GM23338 (cell line): ENCODE data around the gene TBX2. TPM values are rescaled to one million over a fixed set of nuclear protein-coding genes. Genes with fewer than 3 reads are reported as not detected.
A peak's percentile ranks its signal among the peaks of the same experiment; 100 is the strongest.

Experiments used
- ATAC-seq: fragments of 200-7000 bp; cut with Tn5 transposase; 3 replicates; pipeline ENCODE4 v1.9.1; 2020
- DNase-seq: peaks from one replicate; pipeline ENCODE4 v3.0.0-alpha.2; 2015; ENCODE audit warnings: low spot score
- H2AFZ ChIP-seq: fragments of 200-600 bp; sonication (generic); 2 replicates; pipeline ENCODE4 v1.8.0; 2016; ENCODE audit warnings: antibody characterized with exemption, mild to moderate bottlenecking, moderate library complexity
- H3F3A ChIP-seq: fragments of 200-600 bp; sonication (generic); replicated peaks from 2 replicates; pipeline ENCODE4 v1.8.0; 2017; ENCODE audit warnings: antibody characterized with exemption, mixed run types, low read depth
- H3K27ac ChIP-seq: fragments of 200-600 bp; sonication (generic); 2 replicates; pipeline ENCODE4 v1.6.1; 2016; ENCODE audit warnings: low read depth
- H3K27me3 ChIP-seq: fragments of 200-600 bp; sonication (generic); 2 replicates; pipeline ENCODE4 v1.8.0; 2016; ENCODE audit warnings: mild to moderate bottlenecking, mixed run types, moderate library complexity; ENCODE audit not compliant: insufficient read depth
- H3K36me3 ChIP-seq: fragments of 200-600 bp; sonication (generic); 2 replicates; pipeline ENCODE4 v1.8.0; 2016; ENCODE audit warnings: mild to moderate bottlenecking; ENCODE audit not compliant: insufficient read depth
- H3K4me1 ChIP-seq: fragments of 200-600 bp; sonication (generic); 2 replicates; pipeline ENCODE4 v1.8.0; 2016; ENCODE audit warnings: mild to moderate bottlenecking, moderate library complexity; ENCODE audit not compliant: insufficient read depth
- H3K4me2 ChIP-seq: fragments of 200-600 bp; sonication (generic); 2 replicates; pipeline ENCODE4 v1.7.1; 2017; ENCODE audit warnings: mixed run types
- H3K4me3 ChIP-seq: fragments of 200-600 bp; sonication (generic); 2 replicates; pipeline ENCODE4 v1.6.1; 2016; ENCODE audit warnings: mixed run types
- H3K79me2 ChIP-seq: fragments of 200-600 bp; sonication (generic); replicated peaks from 2 replicates; pipeline ENCODE4 v1.8.0; 2017; ENCODE audit warnings: mild to moderate bottlenecking; ENCODE audit not compliant: insufficient read depth
- H3K9me2 ChIP-seq: fragments of 200-600 bp; sonication (generic); 2 replicates; pipeline ENCODE4 v1.8.0; 2017; ENCODE audit not compliant: insufficient read depth
- H4K20me1 ChIP-seq: fragments of 200-600 bp; sonication (generic); replicated peaks from 2 replicates; pipeline ENCODE4 v1.8.0; 2017; ENCODE audit warnings: mild to moderate bottlenecking; ENCODE audit not compliant: insufficient read depth
- H3K27ac Mint-ChIP-seq: 2 replicates; pipeline ENCODE4 v1.8.0; 2020; ENCODE audit warnings: inconsistent platforms, mild to moderate bottlenecking, moderate library complexity, mixed read lengths
- H3K27me3 Mint-ChIP-seq: 3 replicates; pipeline ENCODE4 v1.8.0; 2022; ENCODE audit warnings: low read depth, mild to moderate bottlenecking, moderate library complexity, mixed read lengths, inconsistent platforms; ENCODE audit not compliant: insufficient read depth, poor library complexity
- H3K36me3 Mint-ChIP-seq: 3 replicates; pipeline ENCODE4 v1.8.0; 2021; ENCODE audit warnings: low read depth, mild to moderate bottlenecking, inconsistent platforms, moderate library complexity, mixed read lengths
- H3K4me1 Mint-ChIP-seq: 3 replicates; pipeline ENCODE4 v1.8.0; 2020; ENCODE audit warnings: mild to moderate bottlenecking, inconsistent platforms, mixed read lengths
- H3K4me3 Mint-ChIP-seq: 3 replicates; pipeline ENCODE4 v1.8.0; 2021; ENCODE audit warnings: moderate library complexity, mild to moderate bottlenecking, inconsistent platforms, mixed read lengths
- H3K9me3 Mint-ChIP-seq: 3 replicates; pipeline ENCODE4 v1.8.0; 2020; ENCODE audit warnings: moderate library complexity, mild to moderate bottlenecking, inconsistent platforms, mixed read lengths
- CTCF ChIP-seq, 2 experiments: fragments of 200-600 bp in 1 of 2; sonication (generic) in 1 of 2; conservative IDR thresholded peaks; 2 replicates each; pipeline versions ENCODE4 v1.5.1 to v1.6.1; 2016 to 2017; ENCODE audit warnings: antibody characterized with exemption in 2 of 2, low read depth in 2 of 2, mild to moderate bottlenecking in 2 of 2, moderate library complexity in 1 of 2
- ETS1 ChIP-seq: IDR thresholded peaks from 2 replicates; pipeline ENCODE4 v1.6.1; 2016; ENCODE audit warnings: antibody characterized with exemption
- EZH2 ChIP-seq: fragments of 200-600 bp; sonication (generic); IDR thresholded peaks from one replicate; pipeline ENCODE4 v1.8.0; 2017; ENCODE audit warnings: antibody characterized with exemption, mild to moderate bottlenecking, low read depth; ENCODE audit not compliant: unreplicated experiment
- NANOG ChIP-seq: IDR thresholded peaks from 2 replicates; pipeline ENCODE4 v1.6.1; 2016; ENCODE audit warnings: antibody characterized with exemption, borderline replicate concordance
- POLR2AphosphoS5 ChIP-seq: IDR thresholded peaks from 2 replicates; pipeline ENCODE4 v1.6.1; 2016; ENCODE audit warnings: antibody characterized with exemption, low read depth
- REST ChIP-seq: IDR thresholded peaks from one replicate; pipeline ENCODE4 v1.6.1; 2018; ENCODE audit warnings: antibody characterized with exemption; ENCODE audit not compliant: unreplicated experiment
- STAT1 ChIP-seq: IDR thresholded peaks from one replicate; pipeline ENCODE4 v1.6.1; 2016; ENCODE audit warnings: antibody characterized with exemption; ENCODE audit not compliant: unreplicated experiment
- ZNF114 ChIP-seq: fragments of 250-450 bp; sonication (Bioruptor Pico); IDR thresholded peaks from 2 replicates; pipeline ENCODE4 v1.5.0; 2020; ENCODE audit warnings: mild to moderate bottlenecking, moderate library complexity
- ZNF462 ChIP-seq: fragments of 250-450 bp; sonication (Bioruptor Pico); IDR thresholded peaks from 2 replicates; pipeline ENCODE4 v1.5.0; 2020; ENCODE audit warnings: mild to moderate bottlenecking, moderate library complexity
- polyA plus RNA-seq: library from polyadenylated mRNA; unstranded; fragments of >200 nt; fragmentation: Nextera tagmentation; extraction: Ambion mirVana; gene quantifications from 2 replicates; pipeline ENCODE4 v1.2.1, GENCODE V29; 2016
- total RNA-seq: library from RNA; depleted of rRNA; stranded (reverse); fragments of >200 nt; shearing (Covaris generic); gene quantifications from 2 replicates; pipeline ENCODE4 v1.2.3, GENCODE V29; 2014

Gene TBX2
- total and polyA plus RNA-seq, 2 experiments from 2014 or later: not detected

- TF ChIP-seq POLR2AphosphoS5: no peak
- no peak for TF ChIP-seq STAT1
- TF ChIP-seq ZNF114 (CRISPR knock-in tag): no peak
These were observed 55.0 kb downstream of the TBX2 start (continued) for GRCh38 chr17:61454381-61455323.

GRCh38 chr17:61455324-61456060, 55.8 kb downstream of the TBX2 start:
- no peak overlapping the region for H3K27ac ChIP-seq
- ATAC-seq (peak; percentile 7), DNase-seq (peak; percentile 70)
- peak overlapping the region; percentile 60; the same call in 1 of the 2 replicates for H3K4me2 ChIP-seq
- H3K4me1 ChIP-seq: peaks cover 35% of the 10 kb centered on the region; the same call in 1 of the 2 replicates
- Mint-ChIP-seq H3K36me3 (peaks cover 3% of the 10 kb centered on the region; the same call in 1 of the 3 replicates), H3K27ac (no peak overlapping the region), H3K9me3 (peaks cover 8% of the 10 kb centered on the region), H3K4me1 (peaks cover 40% of the 10 kb centered on the region), H3K27me3 (peaks cover 99% of the 10 kb centered on the region), H3K4me3 (peak overlapping the region; percentile 16; the same call in 2 of the 3 replicates)
- no peaks in the 10 kb centered on the region for H3K9me2 ChIP-seq
- no peaks in the 10 kb centered on the region for H3K36me3 ChIP-seq
- H3K79me2 ChIP-seq: no peaks in the 10 kb centered on the region
- peak overlapping the region; percentile 34 for H3K4me3 ChIP-seq
- H3F3A ChIP-seq: 0 out of 2 replicates have a peak, but pooled peaks cover 4% of the 10 kb centered on the region
- TF ChIP-seq REST: no peak
- no peak for TF ChIP-seq NANOG
- no peak for TF ChIP-seq ZNF114 (CRISPR knock-in tag)
- no peak for TF ChIP-seq ETS1
- no peak for TF ChIP-seq CTCF (conservative IDR thresholded peaks at IDR 0.05; ENCODE audit: low read depth in 2 of 2)
- no peak for TF ChIP-seq ZNF462 (CRISPR knock-in tag)
- TF ChIP-seq EZH2: peak; percentile 75
- peak overlapping the region; percentile 72; the same call in 1 of the 2 replicates for H2AFZ ChIP-seq
- H3K27me3 ChIP-seq: peaks cover 100% of the 10 kb centered on the region
- peaks cover 21% of the 10 kb centered on the region for H4K20me1 ChIP-seq
